AML-193 (cell line): Measurements from ENCODE around the gene PTPRE.

Source experiments
- DNase-seq, 2 experiments: peaks; one replicate each; lab custom pipeline; 2025; lab: John Stamatoyannopoulos, UW

PTPRE gene

GRCh38 chr10:128125416-128125943 is 218.6 kb downstream of the PTPRE start:
- DNase-seq: no peak

- peak; percentile 84 to 86 for DNase-seq
Measured at GRCh38 chr10:128125944-128126764, 219.3 kb downstream of the PTPRE start, which contains the start of gene MKI67. Gene MKI67, minus strand, starts transcription at chr10:128126423. Its CDS starts 756 bp downstream, at chr10:128125667.

GRCh38 chr10:128128582-128128981 is 221.7 kb downstream of the PTPRE start:
- no peak for DNase-seq

GRCh38 chr10:128130051-128130450 is 223.1 kb downstream of the PTPRE start:
- DNase-seq: no peak
